ENCODE measurements around the gene NR4A1. TPM values are rescaled to one million over a fixed set of nuclear protein-coding genes. Genes with fewer than 3 reads are reported as not detected.

Gene NR4A1
- total RNA-seq, 1 donor from 2014 or later = 863 TPM

- no peak for DNase-seq (ENCODE audit: low spot score)
These were observed 6.7 kb downstream of the NR4A1 start for GRCh38 chr12:52057638-52058576.

- no peak for DNase-seq (ENCODE audit: low spot score)
These were observed 7.6 kb downstream of the NR4A1 start for GRCh38 chr12:52058631-52059361.

DNA sequence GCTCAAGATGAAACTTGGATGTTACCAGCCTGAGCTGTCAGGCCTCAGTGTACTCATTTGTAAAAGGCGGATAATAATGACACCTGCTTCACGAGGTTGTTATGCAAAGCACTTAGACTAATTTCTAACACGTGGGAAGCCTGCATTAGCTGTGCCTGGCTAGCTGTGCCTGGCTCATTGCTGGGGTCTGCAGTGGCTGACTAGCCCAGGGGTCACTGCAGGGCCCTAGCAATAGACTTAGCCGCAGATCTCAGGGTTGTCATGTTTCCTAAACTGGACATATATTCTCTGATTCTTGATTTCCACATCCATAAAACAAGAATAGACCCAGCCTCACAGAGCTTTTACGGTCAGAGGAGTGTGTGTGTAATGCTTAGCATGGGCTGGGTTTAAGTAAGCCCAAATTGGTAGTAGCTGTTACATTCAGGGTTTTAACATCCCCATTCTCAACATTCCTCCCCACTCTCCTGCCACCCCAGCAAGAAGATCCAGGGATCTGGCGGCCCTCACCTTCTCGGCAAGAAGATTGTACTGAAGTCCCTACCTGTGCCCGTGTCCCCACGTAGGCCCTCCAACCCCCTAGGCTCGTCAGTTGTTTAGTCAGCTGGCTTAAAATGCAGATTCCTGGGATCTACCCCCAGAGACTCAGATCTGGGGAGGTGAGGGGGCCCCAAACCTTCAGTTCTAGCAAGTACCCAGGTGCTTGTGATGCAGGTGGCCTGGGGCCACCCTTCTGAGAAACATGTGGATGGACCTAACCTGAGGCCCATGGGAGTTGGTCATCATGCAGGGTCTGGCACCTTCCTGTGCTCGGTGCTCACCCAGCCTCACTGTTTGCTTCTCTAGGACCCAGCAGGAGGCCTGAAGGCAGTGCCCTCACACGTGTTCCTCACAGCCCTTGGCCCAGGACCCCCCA lies 8.6 kb downstream of the NR4A1 start:
- DNase-seq (ENCODE audit: low spot score) = no peak

- no peak for DNase-seq (ENCODE audit: low spot score)
These were observed 9.4 kb downstream of the NR4A1 start for GRCh38 chr12:52060498-52061177.

- DNase-seq (ENCODE audit: low spot score) = no peak
These were observed 10.4 kb downstream of the NR4A1 start for GRCh38 chr12:52061470-52062166.

- DNase-seq (ENCODE audit: low spot score) = no peak
These were observed 11.2 kb downstream of the NR4A1 start for GRCh38 chr12:52062167-52063081.

DNA sequence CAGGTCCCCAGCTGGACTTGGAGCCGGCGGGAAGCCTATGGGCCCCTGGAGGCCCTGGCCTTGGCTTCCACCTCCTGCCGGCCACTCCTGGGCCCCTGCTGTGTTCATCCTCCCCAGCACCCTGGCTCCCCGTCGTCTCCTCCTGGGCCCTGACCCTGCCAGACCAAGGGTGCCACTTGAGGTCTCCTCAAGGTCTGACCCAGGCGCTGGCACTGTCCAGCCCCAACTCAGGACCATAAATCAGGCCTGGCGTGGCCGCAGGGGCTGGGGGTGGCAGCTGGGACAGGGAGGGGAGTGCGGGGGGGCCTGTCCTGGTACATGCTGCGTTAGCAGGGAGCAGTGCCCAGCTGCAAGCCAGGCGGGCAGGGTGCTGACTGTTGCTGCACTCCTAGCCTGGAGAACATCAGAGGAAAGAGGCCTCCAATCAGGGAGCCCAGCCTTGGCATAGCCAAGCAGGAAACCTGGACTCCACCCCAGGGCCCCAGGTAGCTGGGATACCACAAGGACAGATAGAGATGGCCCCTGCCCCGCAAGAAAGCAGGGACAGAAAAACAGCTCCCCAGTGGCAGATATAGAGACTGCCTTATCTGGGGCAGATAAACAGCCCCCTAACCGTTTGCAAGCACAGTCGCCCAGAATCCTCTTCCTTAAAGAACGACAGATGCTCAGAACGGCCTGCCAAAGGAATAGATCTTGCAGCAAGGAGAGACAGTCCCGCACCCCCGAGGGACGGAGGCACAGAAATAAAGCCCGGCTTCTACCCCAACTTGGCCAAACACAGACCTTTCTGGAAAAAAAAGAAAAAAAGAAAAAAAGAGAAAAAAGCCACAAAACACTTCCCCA lies 12.1 kb downstream of the NR4A1 start:
- DNase-seq (ENCODE audit: low spot score) = no peak

- DNase-seq (ENCODE audit: low spot score) = no peak
These were observed 12.9 kb downstream of the NR4A1 start for GRCh38 chr12:52063981-52064649.

GRCh38 chr12:52066346-52067080 lies 15.3 kb downstream of the NR4A1 start:
- no peak for DNase-seq (ENCODE audit: low spot score)

DNA sequence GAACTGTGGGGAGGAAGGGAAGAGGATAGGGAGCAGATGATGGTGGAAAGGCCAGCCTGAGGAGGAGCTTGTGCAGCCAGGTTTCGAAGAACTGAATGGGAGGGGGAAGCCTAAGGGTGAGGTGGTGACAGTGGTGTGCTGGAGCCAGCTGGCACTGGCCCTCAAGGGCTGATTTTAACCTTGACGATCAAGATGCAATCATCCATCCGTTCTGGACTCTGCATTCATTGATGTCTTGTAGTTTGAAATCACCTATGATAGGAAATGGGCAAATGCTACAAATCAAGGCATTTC lies 15.8 kb downstream of the NR4A1 start:
- no peak for DNase-seq (ENCODE audit: low spot score)

- DNase-seq (ENCODE audit: low spot score) = peak; percentile 95
These were observed 18.3 kb downstream of the NR4A1 start, which contains the start of gene ATG101 for GRCh38 chr12:52069327-52070184. Gene ATG101 (plus strand): TSS chr12:52069978. CDS start chr12:52073651, 3,673 bp downstream.

GRCh38 chr12:52070185-52070925 lies 19.1 kb downstream of the NR4A1 start:
- no peak for DNase-seq (ENCODE audit: low spot score)

DNA sequence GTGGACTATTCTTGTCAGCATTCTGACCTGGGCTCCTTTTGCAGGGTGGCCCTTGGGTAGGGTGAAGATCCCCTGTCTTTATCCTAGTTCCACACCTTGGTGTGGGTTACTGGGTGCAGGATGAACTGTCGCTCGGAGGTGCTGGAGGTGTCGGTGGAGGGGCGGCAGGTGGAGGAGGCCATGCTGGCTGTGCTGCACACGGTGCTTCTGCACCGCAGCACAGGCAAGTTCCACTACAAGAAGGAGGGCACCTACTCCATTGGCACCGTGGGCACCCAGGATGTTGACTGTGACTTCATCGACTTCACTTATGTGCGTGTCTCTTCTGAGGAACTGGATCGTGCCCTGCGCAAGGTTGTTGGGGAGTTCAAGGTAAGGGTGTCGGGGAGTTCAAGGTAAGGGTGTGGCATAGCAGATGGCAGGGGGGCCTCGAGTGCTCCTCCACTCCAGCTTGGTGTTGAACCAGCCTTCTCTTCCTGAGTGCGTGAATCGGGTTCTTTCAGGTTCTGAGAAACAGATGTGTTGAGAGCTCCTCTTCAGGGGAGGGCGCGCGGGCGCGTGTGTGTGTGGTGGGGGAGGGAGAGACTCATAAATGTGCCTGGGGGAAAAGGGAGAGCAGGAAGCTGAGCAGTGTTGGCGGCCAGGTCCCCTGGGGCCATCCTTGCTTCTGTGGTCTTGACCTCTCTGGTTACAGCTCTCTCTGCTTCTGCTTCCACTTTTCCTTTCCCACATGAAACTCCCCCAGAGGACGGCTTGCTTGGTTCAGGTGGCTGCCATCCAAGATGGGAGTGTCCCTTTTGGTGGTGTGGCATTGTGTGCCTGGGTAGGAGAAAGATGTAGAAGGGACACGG lies 22.5 kb downstream of the NR4A1 start:
- DNase-seq (ENCODE audit: low spot score) = no peak

Measured in mesenteric fat pad (tissue), 1 donor.